ENCODE data around the gene SMURF1. TPM values are rescaled to one million over a fixed set of nuclear protein-coding genes. Genes with fewer than 3 reads are reported as not detected.

The SMURF1 gene
- total and polyA plus RNA-seq, 2 of the 8 experiments (the other 6 are each of a cell fraction or from before 2014, with no cell fraction given) = 9.6 to 24.5 TPM

DNA sequence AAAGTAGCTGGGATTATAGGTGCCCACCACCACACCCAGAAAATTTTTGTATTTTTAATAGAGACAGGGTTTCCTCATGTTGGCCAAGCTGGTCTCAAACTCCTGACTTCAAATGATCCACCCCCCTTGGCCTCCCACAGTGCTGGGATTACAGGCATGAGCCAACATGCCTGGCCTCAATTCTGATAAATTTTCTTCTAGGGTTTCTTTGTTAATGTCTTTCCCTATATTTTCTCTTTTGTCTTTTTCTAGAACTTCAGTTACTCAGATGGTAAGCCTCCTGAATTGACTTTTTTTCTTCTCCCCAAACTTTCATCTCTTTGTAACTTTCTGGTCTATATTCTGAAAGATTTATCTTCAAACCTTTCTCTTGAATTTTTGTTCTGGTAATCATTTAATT is 12.7 kb upstream of the SMURF1 start (continued):
- TF ChIP-seq, protein P1, sequence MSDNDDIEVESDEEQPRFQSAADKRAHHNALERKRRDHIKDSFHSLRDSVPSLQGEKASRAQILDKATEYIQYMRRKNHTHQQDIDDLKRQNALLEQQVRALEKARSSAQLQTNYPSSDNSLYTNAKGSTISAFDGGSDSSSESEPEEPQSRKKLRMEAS (IDR thresholded peaks at IDR 0.05) = no peak

Measured in H1 (cell line).